Caki2 (cell line): Measurements from ENCODE around the gene ADCY7. TPM values are rescaled to one million over a fixed set of nuclear protein-coding genes. Genes with fewer than 3 reads are reported as not detected.
"Not testable (repeated sequence)": the region's sequence is repeated elsewhere in the genome, so short reads cannot be mapped to it uniquely, and the experiment has no call there.

Experiments
- DNase-seq: peaks from one replicate; pipeline ENCODE4 v3.0.0-alpha.2; 2015; ENCODE audit warnings: low read depth
- in situ Hi-C: cut with HindIII; loops from 2 replicates; pipeline ENCODE4 v1.10.0; 2016; ENCODE audit warnings: low sequenced_read_pairs, low pct_unique_long_range_greater_than_20kb, mixed read lengths
- total RNA-seq: library from RNA; depleted of rRNA; stranded (reverse); fragments of >200 nt; shearing (Covaris generic); gene quantifications from 2 replicates; pipeline ENCODE4 v1.2.3, GENCODE V29; 2014; ENCODE audit warnings: low replicate concordance; rRNA removed

Gene ADCY7
- total RNA-seq: 13.3 and 30.2 TPM in 2 replicates

DNA sequence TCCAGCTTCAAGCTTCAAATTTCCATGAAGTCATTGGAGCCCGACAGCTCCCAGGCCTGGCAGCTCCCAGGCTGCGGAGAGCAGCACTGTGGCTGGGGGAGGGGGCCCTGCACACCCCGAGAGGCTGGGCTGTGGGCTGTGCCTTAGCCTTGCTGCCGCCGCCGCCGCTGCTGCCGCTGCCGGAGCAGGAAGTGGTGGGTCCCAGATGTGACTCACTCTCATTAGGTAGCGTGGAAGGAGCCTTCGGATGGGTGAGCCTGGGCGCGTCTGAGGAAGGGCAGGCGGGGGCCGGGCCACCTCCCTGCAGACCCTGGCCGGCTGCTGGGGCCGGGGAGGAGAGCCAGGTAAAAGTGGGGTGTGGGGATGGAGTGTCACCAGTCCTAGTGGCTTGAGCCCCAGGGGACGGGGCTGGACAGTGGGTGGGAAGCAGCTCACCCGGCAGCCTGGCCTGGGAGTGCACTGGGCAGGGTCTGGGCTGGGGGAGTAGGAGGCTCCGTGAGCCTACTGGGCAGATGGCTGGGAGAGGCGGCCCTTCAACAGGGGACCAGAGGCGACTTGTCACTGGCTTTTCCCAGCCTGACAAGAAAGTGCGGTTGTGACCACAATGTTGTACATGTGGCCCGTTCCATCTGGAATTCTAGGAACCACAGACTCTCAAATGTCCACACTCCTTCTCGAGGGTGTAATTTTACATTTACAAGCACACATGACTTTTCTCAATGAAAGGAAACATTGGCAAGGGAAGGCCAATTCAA, at the start of gene ADCY7:
Gene ADCY7 (plus strand): TSS at position 215 of the 755 bp plus-strand sequence. CDS start 21,629 bp downstream, outside the sequence.
- DNase-seq: peak; percentile 76
- in situ Hi-C loops: no loop called here

DNA sequence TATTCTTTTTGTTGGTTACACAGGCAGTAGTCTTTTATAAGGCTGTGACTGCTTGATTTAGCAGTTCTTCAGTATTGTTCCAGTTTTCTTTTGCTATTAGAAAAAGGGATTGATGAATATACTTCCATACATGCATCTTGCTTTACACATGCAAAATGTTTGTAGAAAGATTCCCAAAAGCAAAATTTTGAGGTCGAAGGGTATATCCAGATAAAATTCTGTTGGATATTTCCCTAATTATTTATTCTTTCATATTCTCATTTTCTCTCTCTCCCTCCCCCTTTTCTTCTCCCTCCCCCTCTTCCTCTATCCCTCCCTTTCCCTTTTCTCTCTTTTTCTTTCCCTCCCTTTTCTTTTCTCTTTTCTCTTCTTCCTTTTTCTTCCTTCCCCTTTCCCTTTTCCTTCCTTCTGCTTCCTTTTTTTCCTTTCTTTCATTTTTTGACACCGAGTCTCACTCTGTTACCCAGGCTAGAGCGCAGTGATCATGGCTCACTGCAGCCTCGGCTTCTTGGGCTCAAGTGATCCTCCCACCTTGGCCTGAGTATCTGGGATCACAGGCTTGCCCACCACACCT, 46.9 kb upstream of the ADCY7 start:
- in situ Hi-C loops: no loop called here
- no peak for DNase-seq

DNA sequence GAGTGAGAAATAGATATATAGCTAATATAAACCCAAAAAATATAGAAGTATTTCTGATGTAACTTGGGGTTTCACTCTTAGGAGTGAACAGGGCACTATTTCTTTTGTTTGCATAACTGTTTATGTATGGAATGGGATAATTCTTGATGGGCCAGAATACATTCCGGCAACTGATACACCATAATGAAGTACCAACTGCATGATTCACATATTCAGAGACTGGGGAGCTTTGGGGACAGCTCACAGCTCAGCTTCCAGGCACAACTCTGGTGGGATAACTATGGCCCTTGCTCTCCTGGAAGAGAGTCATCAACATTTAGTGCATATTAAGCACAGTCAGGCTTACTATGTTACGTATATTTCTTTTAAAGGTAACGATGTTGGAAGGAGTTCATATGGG, 42.1 kb upstream of the ADCY7 start:
- DNase-seq: no peak
- in situ Hi-C loops: no loop called here

DNA sequence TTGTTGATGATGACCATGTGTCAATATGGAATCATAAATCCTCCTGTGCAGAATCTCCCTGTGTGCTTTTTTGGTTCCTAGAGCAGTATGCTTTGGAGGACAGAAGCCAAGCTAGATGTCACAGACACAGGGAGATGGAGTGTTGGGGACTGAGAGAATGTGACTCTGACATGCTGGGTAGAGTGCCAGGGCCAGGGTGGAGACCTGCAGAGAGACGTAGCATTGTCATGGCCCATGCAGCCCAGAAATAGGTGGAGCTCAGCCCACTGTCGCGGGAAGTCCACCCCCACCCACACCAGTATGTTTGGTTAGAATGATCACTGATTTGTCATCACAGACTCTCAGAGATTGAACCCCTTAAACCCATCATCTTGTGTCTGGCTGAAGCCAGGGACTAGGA, 39.2 kb upstream of the ADCY7 start:
- no peak for DNase-seq

DNA sequence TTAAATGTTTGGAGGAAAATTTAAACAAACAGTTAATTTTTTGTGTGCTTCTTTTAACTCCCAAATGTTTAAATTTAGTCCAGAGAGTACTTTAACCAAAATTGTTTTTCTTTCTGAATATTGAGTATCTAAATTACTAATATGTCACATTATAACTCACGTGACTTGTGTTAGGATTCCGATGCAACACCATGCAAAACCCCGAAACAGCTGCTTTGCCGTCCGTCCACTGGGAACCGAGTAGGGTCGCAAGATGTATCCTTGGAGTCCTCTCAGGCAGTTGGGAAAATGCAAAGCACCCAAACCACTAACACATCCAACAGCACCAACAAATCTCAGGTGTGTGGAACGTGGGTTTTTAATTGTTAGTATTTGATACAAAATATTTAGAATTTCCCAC, 38.7 kb upstream of the ADCY7 start:
- no peak for DNase-seq
- in situ Hi-C loops: no loop called here

More for the DNA sequence above, 39.2 kb upstream of the ADCY7 start:
- in situ Hi-C loops: no loop called here

DNA sequence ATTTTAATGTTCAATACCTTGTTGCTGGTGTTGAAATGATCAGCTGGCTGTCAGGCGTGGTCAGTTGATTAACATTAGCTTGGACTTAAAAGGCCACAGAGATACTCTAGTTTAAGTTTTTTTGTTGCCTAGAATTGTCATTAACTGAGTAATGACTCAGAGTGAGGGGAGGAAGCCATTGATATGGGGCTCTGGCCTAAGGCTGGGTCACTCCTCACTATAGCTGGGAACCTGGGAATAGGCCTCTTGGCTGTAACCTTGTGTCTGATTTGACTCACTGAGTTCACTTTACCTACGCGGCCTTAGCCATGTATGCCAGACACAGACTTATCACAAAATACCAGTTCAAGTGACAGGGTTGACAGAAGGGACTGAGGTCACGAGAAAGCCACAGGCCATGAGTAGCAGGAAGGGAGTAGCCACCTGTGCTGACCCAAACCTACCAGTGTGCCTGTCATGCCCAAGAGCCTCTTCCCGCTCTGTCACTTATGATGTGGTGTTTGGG, 37.9 kb upstream of the ADCY7 start:
- in situ Hi-C loops: no loop called here
- DNase-seq: no peak

DNA sequence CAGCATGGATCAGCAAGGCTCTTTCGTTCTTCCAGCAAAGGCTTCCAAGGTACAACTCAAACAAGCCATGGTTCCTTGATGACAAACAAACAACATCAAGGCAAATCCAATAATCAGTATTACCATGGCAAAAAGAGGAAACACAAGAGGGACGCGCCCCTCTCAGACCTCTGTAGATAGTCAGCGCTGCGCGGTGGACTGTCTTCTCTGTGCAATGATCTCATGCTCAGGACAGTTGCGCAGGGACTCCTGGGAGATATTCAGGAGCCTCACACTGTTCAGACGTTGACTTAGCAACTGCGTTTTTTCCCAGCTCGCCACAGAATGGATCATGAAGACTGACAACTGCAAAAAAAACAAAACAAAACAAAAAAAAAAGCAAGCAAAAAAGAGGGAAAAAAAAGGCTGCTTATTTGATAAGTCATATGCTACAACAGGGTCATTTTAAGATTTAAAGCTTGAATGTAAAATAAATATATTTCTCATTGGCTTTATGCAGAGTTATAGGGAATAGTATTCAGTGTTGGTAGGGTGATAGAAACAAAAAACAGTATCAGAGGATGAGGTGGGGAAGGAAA, 37.1 kb upstream of the ADCY7 start:
- in situ Hi-C loops: no loop called here

DNA sequence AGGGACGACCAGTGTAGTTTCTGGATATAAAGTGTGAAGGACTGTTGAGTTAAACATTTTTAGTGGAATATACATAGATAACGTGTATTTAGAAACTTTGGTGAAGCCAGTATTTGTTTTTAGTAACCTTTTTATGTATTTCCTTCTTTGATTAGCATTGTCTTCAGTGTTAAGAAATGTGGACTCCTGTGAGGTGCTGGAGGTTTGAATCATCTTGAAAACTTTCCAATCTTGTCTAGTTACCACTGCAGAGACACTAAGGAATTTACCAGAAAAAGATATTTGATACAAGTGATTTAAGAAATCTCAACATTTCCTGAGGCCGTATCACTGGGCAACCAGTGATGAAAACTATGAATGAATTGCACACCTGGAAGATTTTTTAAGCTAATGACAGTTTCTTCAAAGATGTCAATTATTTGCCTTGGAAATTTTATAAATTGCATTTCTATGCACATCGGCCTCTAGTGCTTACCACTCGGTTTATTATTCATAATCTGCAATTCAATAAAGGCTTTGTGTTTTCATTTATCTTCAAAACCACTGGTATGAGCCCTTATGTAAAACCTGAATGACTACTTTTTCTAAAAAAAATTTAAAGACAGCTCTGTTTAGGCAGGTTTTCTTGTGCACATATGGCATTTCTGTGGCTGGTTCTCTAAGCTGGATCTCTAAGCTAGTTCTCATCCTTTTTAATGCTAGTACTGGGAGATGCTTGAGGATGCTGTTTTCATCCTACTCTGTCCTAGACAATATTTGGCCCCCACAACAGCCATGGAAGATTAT, 31.4 kb upstream of the ADCY7 start:
- no peak for DNase-seq
- in situ Hi-C loops: no loop called here

More for the DNA sequence above, 37.1 kb upstream of the ADCY7 start:
- no peak for DNase-seq

DNA sequence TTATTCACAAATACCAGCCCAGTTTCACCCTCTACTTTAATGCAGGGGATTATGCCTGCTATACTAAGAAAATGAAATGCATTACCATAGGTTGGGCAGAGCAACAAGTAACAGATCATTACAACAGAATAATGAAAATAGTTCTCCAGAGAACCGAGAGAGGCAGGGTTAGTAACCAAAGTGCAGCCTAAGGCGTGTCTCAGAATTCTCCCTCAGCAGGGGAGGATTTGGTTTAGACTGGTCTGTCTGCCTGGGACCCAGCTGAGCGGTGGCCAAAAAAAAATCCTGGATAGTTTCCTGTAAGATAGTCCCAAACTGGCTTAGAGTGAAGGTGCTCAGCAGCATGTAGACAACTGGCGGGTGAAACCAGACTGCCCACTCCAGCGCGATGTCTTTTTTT, 30.8 kb upstream of the ADCY7 start:
- in situ Hi-C loops: no loop called here
- no peak for DNase-seq

DNA sequence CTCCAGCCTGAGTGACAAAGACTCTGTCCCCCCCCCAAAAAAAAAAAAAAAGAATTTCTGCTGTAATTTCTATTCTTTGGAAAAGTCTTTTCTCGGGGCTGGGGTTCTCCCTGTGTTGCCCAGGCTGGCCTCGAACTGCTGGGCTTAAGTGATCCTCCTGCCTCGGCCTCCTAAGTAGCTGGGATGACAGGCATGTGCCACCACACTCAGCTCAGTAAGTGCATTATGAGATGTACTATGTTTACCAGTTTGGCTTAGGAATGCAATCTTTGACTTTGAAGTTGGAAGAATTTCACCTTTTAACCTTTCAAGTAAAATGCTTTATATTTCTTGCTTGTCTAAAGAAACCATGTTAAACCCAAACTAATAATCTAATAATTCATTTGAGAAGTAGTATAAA, 28.0 kb upstream of the ADCY7 start:
- DNase-seq: no peak
- in situ Hi-C loops: no loop called here

DNA sequence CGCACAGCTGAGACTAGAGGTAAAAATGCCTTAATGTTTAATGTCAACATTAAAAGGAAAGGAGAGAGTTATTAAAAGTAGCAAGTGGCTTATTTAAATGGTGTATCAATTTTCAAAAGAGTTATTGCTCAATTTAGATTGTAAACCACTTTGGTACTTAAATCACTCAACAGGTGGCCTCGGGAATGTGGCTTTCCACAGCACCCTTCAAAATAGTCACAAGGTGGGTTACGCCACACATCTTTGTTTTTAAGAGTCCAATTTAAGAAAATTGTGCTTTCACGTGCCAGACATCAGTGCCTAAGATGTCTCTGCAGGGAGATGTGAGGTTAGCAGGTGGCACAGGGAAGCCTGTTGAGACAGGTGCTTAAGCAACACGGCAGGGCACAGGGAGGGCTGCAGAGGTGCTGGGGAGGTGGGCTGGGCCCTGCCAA, 27.5 kb upstream of the ADCY7 start:
- no peak for DNase-seq
- in situ Hi-C loops: no loop called here

DNA sequence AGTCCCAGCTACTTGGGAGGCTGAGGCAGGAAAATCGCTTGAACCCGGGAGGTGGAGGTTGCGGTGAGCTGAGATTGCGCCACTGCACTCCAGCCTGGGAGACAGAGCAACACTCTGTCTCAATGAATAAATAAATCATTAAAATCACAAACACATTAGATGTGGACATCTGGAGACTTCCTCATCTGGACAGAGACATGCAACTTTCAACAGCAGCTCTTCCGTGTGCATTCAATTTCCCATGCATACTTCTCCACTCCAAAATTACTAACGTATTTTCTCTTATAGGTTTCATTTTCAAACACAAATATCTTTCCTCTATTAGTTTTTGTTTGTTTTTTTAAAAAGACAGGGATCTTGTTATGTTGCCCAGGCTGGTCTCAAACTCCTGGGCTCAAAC, 23.3 kb upstream of the ADCY7 start:
- in situ Hi-C loops, DNase-seq: not testable (repeated sequence)

DNA sequence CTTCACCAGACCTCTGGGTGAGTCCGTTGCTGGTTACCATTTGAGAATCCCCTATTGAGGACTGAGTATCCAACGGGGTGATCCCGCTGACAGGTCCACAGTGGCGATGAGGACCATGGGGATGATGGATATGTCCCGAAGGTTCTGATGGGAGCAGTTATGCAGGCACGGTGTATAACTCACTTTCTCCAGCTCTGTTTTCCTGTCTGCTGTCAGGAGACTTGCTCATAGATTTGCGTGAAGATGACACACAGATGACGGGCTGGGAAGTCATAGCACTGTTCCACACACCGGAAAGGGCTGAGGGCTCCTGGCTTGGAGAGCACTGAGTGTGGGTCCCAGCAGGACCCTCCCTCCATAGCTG, 22.2 kb upstream of the ADCY7 start:
- DNase-seq: no peak
- in situ Hi-C loops: no loop called here

DNA sequence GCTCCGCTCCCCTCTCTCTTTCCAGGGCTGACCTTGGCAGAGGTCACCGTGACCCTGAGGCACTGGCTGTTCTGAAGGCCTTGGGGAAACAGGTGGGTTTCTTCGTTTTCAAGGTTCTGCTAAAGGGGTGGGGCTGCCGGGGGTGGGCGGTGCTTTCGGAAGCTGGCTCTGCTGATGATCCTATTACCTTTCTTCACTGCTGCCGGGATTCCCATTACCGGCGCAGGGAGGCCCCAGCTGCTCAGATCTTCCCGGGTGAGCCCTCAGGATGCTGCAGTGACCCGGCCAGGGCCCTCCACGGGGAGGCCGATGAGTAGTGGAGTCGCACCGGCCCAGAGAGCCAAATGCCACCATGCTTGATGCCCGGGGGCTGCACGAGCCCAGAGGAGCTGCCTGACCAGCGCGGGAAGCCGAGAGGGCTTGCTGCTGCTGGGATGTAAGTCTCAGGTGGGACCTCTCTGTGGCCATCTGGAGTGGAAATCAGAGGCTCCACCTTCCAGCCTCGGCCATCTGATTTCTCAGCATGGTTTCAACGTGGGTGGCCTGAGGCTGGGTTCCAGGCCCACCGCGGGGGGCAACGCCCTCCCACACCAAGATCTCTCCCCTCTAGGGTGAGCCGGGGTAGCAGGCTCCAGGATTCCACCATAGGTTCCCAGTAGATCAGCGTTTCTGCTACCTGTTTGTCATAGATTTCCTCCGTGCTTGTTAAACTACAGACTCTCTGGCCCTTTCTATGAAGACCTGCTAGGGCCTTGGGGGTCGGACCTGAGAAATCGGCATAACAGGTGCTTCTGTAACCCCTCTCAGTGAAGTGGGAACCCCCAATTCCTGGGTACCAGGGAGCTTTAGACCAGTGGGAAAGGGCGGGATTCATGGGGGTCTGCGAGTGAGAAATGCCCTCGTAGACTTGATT, 21.6 kb upstream of the ADCY7 start:
- in situ Hi-C loops: no loop called here
- DNase-seq: no peak

DNA sequence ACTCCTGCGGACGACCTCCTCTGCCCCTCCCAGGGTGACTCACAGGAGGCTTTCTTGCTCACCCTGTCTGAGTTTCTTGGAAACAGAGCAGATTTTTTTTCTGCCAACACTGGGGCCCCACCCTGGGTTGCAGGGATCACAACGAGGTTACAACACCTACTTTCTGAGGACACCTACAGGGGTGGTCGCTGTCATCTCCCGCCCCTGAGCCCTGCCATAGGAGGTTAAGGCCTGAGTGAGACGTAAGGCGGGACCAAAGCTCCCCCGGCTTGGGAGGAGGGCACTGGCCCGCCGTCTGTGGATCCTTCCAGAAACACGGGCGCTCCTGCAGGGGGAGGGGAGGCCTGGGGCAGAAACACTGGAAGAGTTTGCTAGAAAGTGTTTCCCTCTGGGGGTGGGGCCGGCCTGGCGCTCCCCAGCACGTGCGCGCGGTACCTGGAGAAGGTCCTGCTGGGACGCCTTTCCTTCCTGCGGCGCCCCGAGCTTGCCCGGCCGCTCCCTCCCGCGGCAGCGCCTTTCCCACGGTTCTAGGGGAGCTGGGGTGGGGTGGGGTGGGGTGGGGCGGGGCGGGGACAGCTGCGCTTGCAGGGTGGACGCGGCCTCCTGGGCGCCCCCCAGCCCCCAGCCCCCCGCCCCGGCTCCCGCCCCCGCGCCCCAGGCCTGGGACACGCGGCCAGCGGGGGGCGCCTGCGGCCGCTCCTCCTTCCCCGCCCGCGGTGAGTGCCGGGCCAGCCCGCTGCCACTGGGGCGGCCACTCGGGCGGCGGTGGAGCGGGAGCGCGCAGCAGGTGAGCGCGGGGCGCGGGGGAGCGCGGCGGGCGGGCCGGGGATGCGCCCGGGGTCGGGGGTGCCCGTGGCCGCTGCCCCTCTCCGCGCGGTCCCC, 20.7 kb upstream of the ADCY7 start:
- DNase-seq: peak; percentile 64
- in situ Hi-C loops: no loop called here

DNA sequence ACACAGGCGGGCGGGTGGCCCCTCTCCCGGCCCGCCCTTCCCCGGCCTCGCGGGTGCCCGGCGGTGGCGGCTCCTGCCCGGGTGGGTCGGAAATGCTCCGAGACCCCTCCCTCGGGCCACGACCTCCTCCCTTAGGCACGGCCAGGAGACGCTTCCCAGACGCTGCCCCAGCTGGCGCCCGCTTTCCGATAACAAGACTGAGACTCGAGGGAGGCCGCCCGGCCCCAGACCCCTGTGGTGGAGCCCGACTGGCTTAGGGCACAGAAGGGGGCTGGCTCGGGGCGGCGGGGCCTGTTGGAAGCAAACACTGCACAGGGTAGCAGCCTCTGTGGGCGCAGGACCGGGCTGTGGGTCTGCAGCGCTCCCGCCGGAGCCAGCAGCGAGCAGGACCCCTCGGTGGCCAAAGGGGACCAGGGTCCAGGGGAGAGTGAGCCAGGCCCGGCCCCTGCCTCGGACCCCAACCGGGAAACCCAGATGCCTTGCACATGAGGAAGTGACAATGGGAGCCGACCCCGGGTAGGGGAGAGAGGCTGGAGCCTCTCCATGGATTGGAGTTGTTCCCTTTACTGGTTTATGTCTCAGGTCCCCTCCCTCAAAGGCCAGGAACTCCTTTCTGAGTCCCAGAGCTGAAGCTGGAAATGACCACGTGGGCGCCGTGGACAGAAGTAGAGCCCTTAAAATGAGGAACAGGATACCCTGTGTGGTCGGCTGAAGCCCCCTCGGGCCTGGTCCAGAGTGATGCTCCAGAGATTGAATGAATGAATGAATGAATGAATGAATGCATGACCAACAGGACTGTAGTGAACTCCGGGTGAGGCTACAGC, 19.8 kb upstream of the ADCY7 start:
- in situ Hi-C loops: no loop called here
- no peak for DNase-seq
